ENCODE measurements around the gene SLC7A5.
"Not testable (repeated sequence)": the region's sequence is repeated elsewhere in the genome, so short reads cannot be mapped to it uniquely, and the experiment has no call there.

Gene SLC7A5

GRCh38 chr16:87869061-87869878, at the start of gene SLC7A5:
SLC7A5 (minus strand) TSS chr16:87869507; CDS start chr16:87869422, 85 bp downstream.
- H3K9me3 ChIP-seq (ENCODE audit: low read length); H3K27me3 ChIP-seq (ENCODE audit: insufficient read depth, low read length); H3K36me3 ChIP-seq (ENCODE audit: insufficient read depth, low read length): not testable (repeated sequence)
- Histone ChIP-seq H2AFZ (ENCODE audit: low read depth, low read length) (peak within 1 kb of the TSS; percentile 27), H3K4me1 (ENCODE audit: insufficient read depth, low read length) (peaks cover 21% of the 10 kb centered on the region), H3K4me3 (ENCODE audit: low read length) (peak within 1 kb of the TSS; percentile 49)

- no peak overlapping the region for H3K4me3 ChIP-seq (ENCODE audit: low read length)
- H3K27me3 ChIP-seq (ENCODE audit: insufficient read depth, low read length), result peaks cover 5% of the 10 kb centered on the region
- no peaks in the 10 kb centered on the region for H3K36me3 ChIP-seq (ENCODE audit: insufficient read depth, low read length)
- no peak overlapping the region for H2AFZ ChIP-seq (ENCODE audit: low read depth, low read length)
- no peaks in the 10 kb centered on the region for H3K9me3 ChIP-seq (ENCODE audit: low read length)
- H3K4me1 ChIP-seq (ENCODE audit: insufficient read depth, low read length), result no peaks in the 10 kb centered on the region
Observed at GRCh38 chr16:87918338-87918737, 49.0 kb upstream of the SLC7A5 start.

GRCh38 chr16:87917503-87917902, 48.2 kb upstream of the SLC7A5 start:
- Histone ChIP-seq H3K27me3 (ENCODE audit: insufficient read depth, low read length) (peaks cover 5% of the 10 kb centered on the region), H3K4me1 (ENCODE audit: insufficient read depth, low read length) (no peaks in the 10 kb centered on the region), H2AFZ (ENCODE audit: low read depth, low read length) (no peak overlapping the region), H3K36me3 (ENCODE audit: insufficient read depth, low read length) (no peaks in the 10 kb centered on the region), H3K9me3 (ENCODE audit: low read length) (no peaks in the 10 kb centered on the region), H3K4me3 (ENCODE audit: low read length) (no peak overlapping the region)

GRCh38 chr16:87914812-87915211, 45.5 kb upstream of the SLC7A5 start:
- H3K4me3 ChIP-seq (ENCODE audit: low read length), result no peak overlapping the region
- no peak overlapping the region for H2AFZ ChIP-seq (ENCODE audit: low read depth, low read length)
- H3K36me3 ChIP-seq (ENCODE audit: insufficient read depth, low read length), result no peaks in the 10 kb centered on the region
- no peaks in the 10 kb centered on the region for H3K9me3 ChIP-seq (ENCODE audit: low read length)
- H3K4me1 ChIP-seq (ENCODE audit: insufficient read depth, low read length), result no peaks in the 10 kb centered on the region
- H3K27me3 ChIP-seq (ENCODE audit: insufficient read depth, low read length), result peaks cover 5% of the 10 kb centered on the region

- not testable (repeated sequence) for H3K36me3 ChIP-seq (ENCODE audit: insufficient read depth, low read length); H2AFZ ChIP-seq (ENCODE audit: low read depth, low read length); H3K4me3 ChIP-seq (ENCODE audit: low read length); H3K9me3 ChIP-seq (ENCODE audit: low read length); H3K27me3 ChIP-seq (ENCODE audit: insufficient read depth, low read length); H3K4me1 ChIP-seq (ENCODE audit: insufficient read depth, low read length)
Observed at GRCh38 chr16:87914021-87914725, 44.9 kb upstream of the SLC7A5 start.

- H3K4me1 ChIP-seq (ENCODE audit: insufficient read depth, low read length); H3K9me3 ChIP-seq (ENCODE audit: low read length); H3K27me3 ChIP-seq (ENCODE audit: insufficient read depth, low read length); H3K36me3 ChIP-seq (ENCODE audit: insufficient read depth, low read length); H2AFZ ChIP-seq (ENCODE audit: low read depth, low read length); H3K4me3 ChIP-seq (ENCODE audit: low read length): not testable (repeated sequence)
Observed at GRCh38 chr16:87912691-87913090, 43.4 kb upstream of the SLC7A5 start.

GRCh38 chr16:87911106-87911763, 41.9 kb upstream of the SLC7A5 start:
- H3K9me3 ChIP-seq (ENCODE audit: low read length); H2AFZ ChIP-seq (ENCODE audit: low read depth, low read length); H3K27me3 ChIP-seq (ENCODE audit: insufficient read depth, low read length); H3K4me1 ChIP-seq (ENCODE audit: insufficient read depth, low read length); H3K4me3 ChIP-seq (ENCODE audit: low read length); H3K36me3 ChIP-seq (ENCODE audit: insufficient read depth, low read length): not testable (repeated sequence)

GRCh38 chr16:87909203-87909935, 40.1 kb upstream of the SLC7A5 start:
- H3K27me3 ChIP-seq (ENCODE audit: insufficient read depth, low read length); H2AFZ ChIP-seq (ENCODE audit: low read depth, low read length); H3K4me1 ChIP-seq (ENCODE audit: insufficient read depth, low read length); H3K4me3 ChIP-seq (ENCODE audit: low read length); H3K9me3 ChIP-seq (ENCODE audit: low read length); H3K36me3 ChIP-seq (ENCODE audit: insufficient read depth, low read length): not testable (repeated sequence)

- not testable (repeated sequence) for H2AFZ ChIP-seq (ENCODE audit: low read depth, low read length); H3K4me1 ChIP-seq (ENCODE audit: insufficient read depth, low read length); H3K27me3 ChIP-seq (ENCODE audit: insufficient read depth, low read length); H3K9me3 ChIP-seq (ENCODE audit: low read length); H3K36me3 ChIP-seq (ENCODE audit: insufficient read depth, low read length); H3K4me3 ChIP-seq (ENCODE audit: low read length)
Observed at GRCh38 chr16:87908101-87908500, 38.8 kb upstream of the SLC7A5 start.

- H3K27me3 ChIP-seq (ENCODE audit: insufficient read depth, low read length); H3K4me1 ChIP-seq (ENCODE audit: insufficient read depth, low read length); H3K4me3 ChIP-seq (ENCODE audit: low read length); H3K9me3 ChIP-seq (ENCODE audit: low read length); H3K36me3 ChIP-seq (ENCODE audit: insufficient read depth, low read length); H2AFZ ChIP-seq (ENCODE audit: low read depth, low read length): not testable (repeated sequence)
Observed at GRCh38 chr16:87905521-87905920, 36.2 kb upstream of the SLC7A5 start.

- H3K36me3 ChIP-seq (ENCODE audit: insufficient read depth, low read length); H3K9me3 ChIP-seq (ENCODE audit: low read length); H2AFZ ChIP-seq (ENCODE audit: low read depth, low read length); H3K4me1 ChIP-seq (ENCODE audit: insufficient read depth, low read length); H3K4me3 ChIP-seq (ENCODE audit: low read length); H3K27me3 ChIP-seq (ENCODE audit: insufficient read depth, low read length): not testable (repeated sequence)
Observed at GRCh38 chr16:87904963-87905362, 35.7 kb upstream of the SLC7A5 start.

- H3K27me3 ChIP-seq (ENCODE audit: insufficient read depth, low read length); H3K36me3 ChIP-seq (ENCODE audit: insufficient read depth, low read length); H3K9me3 ChIP-seq (ENCODE audit: low read length); H3K4me1 ChIP-seq (ENCODE audit: insufficient read depth, low read length); H3K4me3 ChIP-seq (ENCODE audit: low read length); H2AFZ ChIP-seq (ENCODE audit: low read depth, low read length): not testable (repeated sequence)
Observed at GRCh38 chr16:87900489-87900888, 31.2 kb upstream of the SLC7A5 start.
